GM12872 (cell line): ENCODE results near the gene PPP2R1B.

Source experiments
- CTCF ChIP-seq: IDR thresholded peaks from 3 replicates; pipeline ENCODE4 v1.5.1; 2011; ENCODE audit warnings: low read depth, mild to moderate bottlenecking, low read length, moderate library complexity; ENCODE audit not compliant: insufficient read depth

PPP2R1B gene

GRCh38 chr11:111765984-111766833 is at the start of gene PPP2R1B:
TSS of gene PPP2R1B (minus strand) at chr11:111766389. CDS start at chr11:111766361, 28 bp downstream.
- no peak for TF ChIP-seq CTCF

GRCh38 chr11:111815489-111815888 is 49.3 kb upstream of the PPP2R1B start:
- TF ChIP-seq CTCF: no peak

- TF ChIP-seq CTCF: no peak
These were observed 48.5 kb upstream of the PPP2R1B start for GRCh38 chr11:111814557-111815320.

GRCh38 chr11:111814106-111814505 is 47.9 kb upstream of the PPP2R1B start:
- no peak for TF ChIP-seq CTCF

GRCh38 chr11:111812211-111812610 is 46.0 kb upstream of the PPP2R1B start:
- TF ChIP-seq CTCF: no peak

GRCh38 chr11:111811445-111811844 is 45.3 kb upstream of the PPP2R1B start:
- no peak for TF ChIP-seq CTCF

GRCh38 chr11:111808834-111809233 is 42.6 kb upstream of the PPP2R1B start:
- TF ChIP-seq CTCF: no peak
